ENCODE data around the gene RAG2.

RAG2 gene

GRCh38 chr11:36598051-36598450 lies at the start of gene RAG2:
Gene RAG2 (minus strand): TSS chr11:36598236. CDS start chr11:36594168, 4,068 bp downstream.
- peak; percentile 30 for DNase-seq

- DNase-seq = no peak
Observed at GRCh38 chr11:36638556-36638955, 40.5 kb upstream of the RAG2 start.

GRCh38 chr11:36635066-36635862 lies 37.2 kb upstream of the RAG2 start:
- DNase-seq = no peak

- DNase-seq = no peak
Observed at GRCh38 chr11:36631774-36632173, 33.7 kb upstream of the RAG2 start.

GRCh38 chr11:36628765-36629244 lies 30.8 kb upstream of the RAG2 start:
- DNase-seq = no peak

- DNase-seq = peak; percentile 17
Observed at GRCh38 chr11:36628141-36628540, 30.1 kb upstream of the RAG2 start.

GRCh38 chr11:36627471-36627870 lies 29.4 kb upstream of the RAG2 start:
- DNase-seq = no peak

- no peak for DNase-seq
Observed at GRCh38 chr11:36627006-36627405, 29.0 kb upstream of the RAG2 start.

GRCh38 chr11:36623494-36623893 lies 25.5 kb upstream of the RAG2 start:
- no peak for DNase-seq

GRCh38 chr11:36622431-36623136 lies 24.5 kb upstream of the RAG2 start:
- DNase-seq = peak; percentile 85

- no peak for DNase-seq
Observed at GRCh38 chr11:36620246-36620645, 22.2 kb upstream of the RAG2 start.

GRCh38 chr11:36619502-36619901 lies 21.5 kb upstream of the RAG2 start:
- DNase-seq = peak; percentile 71

GRCh38 chr11:36618363-36619047 lies 20.5 kb upstream of the RAG2 start:
- DNase-seq = no peak

- peak; percentile 85 for DNase-seq
Observed at GRCh38 chr11:36617543-36618362, 19.7 kb upstream of the RAG2 start.

GRCh38 chr11:36615826-36616225 lies 17.8 kb upstream of the RAG2 start:
- DNase-seq = no peak

GRCh38 chr11:36609383-36609782 lies 11.3 kb upstream of the RAG2 start:
- peak; percentile 40 for DNase-seq

GRCh38 chr11:36608491-36609199 lies 10.6 kb upstream of the RAG2 start:
- DNase-seq = no peak

- peak; percentile 14 for DNase-seq
Observed at GRCh38 chr11:36605221-36606216, 7.5 kb upstream of the RAG2 start.

GRCh38 chr11:36602135-36602534 lies 4.1 kb upstream of the RAG2 start:
- no peak for DNase-seq

- peak; percentile 39 for DNase-seq
Observed at GRCh38 chr11:36601155-36601554, 3.1 kb upstream of the RAG2 start.

- DNase-seq = no peak
Observed at GRCh38 chr11:36600180-36600579, 2.1 kb upstream of the RAG2 start.

All from hematopoietic multipotent progenitor cell treated with erythropoietin and hydrocortisone succinate and interleukin-3 and kit ligand, for 6 days (in vitro differentiated cells).